K562 (cell line): ENCODE measurements around the gene ENTPD6. TPM values are rescaled to one million over a fixed set of nuclear protein-coding genes. Genes with fewer than 3 reads are reported as not detected.

Experiments used
- ATAC-seq: fragments of 200-7000 bp; cut with Tn5 transposase; 3 replicates; pipeline ENCODE4 v1.9.1; 2020; ENCODE audit warnings: moderate library complexity
- BruUV-seq: library from RNA; stranded (reverse); fragments of 400-500 nt; replicated peaks from 2 replicates; lab custom pipeline; 2021; lab: Mats Ljungman, UMichigan
- CTCF ChIA-PET: fragments of 300-600 bp; formaldehyde crosslinking; extraction: SDS; loops from one replicate; lab custom pipeline; 2021; ENCODE audit warnings: low intra/inter-chr PET ratio; lab: Yijun Ruan, JAX
- POLR2A ChIA-PET: fragments of 300-600, 350-650 bp; sonication (Branson Sonifier 250); formaldehyde crosslinking; extraction: SDS; loops from one replicate; lab custom pipeline; 2021; ENCODE audit warnings: antibody characterized with exemption, inconsistent platforms; lab: Yijun Ruan, JAX
- DNase-seq, 4 experiments: peaks; one replicate each; pipeline versions ENCODE4 v3.0.0 to v3.0.0-alpha.2; 2011 to 2018; ENCODE audit warnings: low spot score in 3 of 4, mixed read lengths in 3 of 4; ENCODE audit errors: extremely low read depth in 1 of 4
- FAIRE-seq: peaks from 2 replicates; lab custom pipeline; 2011; peaks lifted over from hg19 to GRCh38; lab: Jason Lieb, UNC
- H2AFZ ChIP-seq: 2 replicates; pipeline ENCODE4 v1.6.0; 2011; ENCODE audit warnings: low read depth, low read length, control low read depth, inconsistent platforms
- H3K27ac ChIP-seq: fragments of 200-600 bp; 3 replicates; pipeline ENCODE4 v1.8.0; 2011; ENCODE audit warnings: low read depth, mild to moderate bottlenecking, control low read depth, inconsistent platforms, low read length, moderate library complexity, mixed read lengths; ENCODE audit errors: extremely low read depth
- H3K27me3 ChIP-seq, 2 experiments: fragments of 300-600 bp in 1 of 2; 2 replicates in 1 of 2; 3 replicates in 1 of 2; pipeline versions ENCODE4 v1.6.0 to v1.8.0; 2011; ENCODE audit warnings: inconsistent platforms in 2 of 2, low read length in 2 of 2, mild to moderate bottlenecking in 1 of 2, mixed read lengths in 1 of 2, moderate library complexity in 1 of 2; ENCODE audit not compliant: control insufficient read depth in 2 of 2, insufficient read depth in 2 of 2
- H3K36me3 ChIP-seq: fragments of 300-600 bp; 3 replicates; pipeline ENCODE4 v1.8.0; 2011; ENCODE audit warnings: mild to moderate bottlenecking, low read length, inconsistent platforms; ENCODE audit not compliant: control insufficient read depth, insufficient read depth
- H3K4me1 ChIP-seq, 2 experiments: fragments of 200-600 bp in 1 of 2; replicated peaks in 1 of 2; 2 replicates in 1 of 2; 3 replicates in 1 of 2; pipeline versions ENCODE4 v1.5.1 to v1.8.0; 2011; ENCODE audit warnings: inconsistent platforms in 2 of 2, low read length in 2 of 2, mild to moderate bottlenecking in 1 of 2, mixed read lengths in 1 of 2, moderate library complexity in 1 of 2; ENCODE audit not compliant: control insufficient read depth in 2 of 2, insufficient read depth in 2 of 2
- H3K4me2 ChIP-seq: 2 replicates; pipeline ENCODE4 v1.6.1; 2011; ENCODE audit warnings: low read length, control low read depth, inconsistent platforms, mixed read lengths; ENCODE audit not compliant: insufficient read depth
- H3K4me3 ChIP-seq: fragments of 200-600 bp; sonication (generic), shearing (Covaris generic); 2 replicates; pipeline ENCODE4 v1.5.1; 2016; ENCODE audit warnings: control low read depth, inconsistent platforms
- H3K79me2 ChIP-seq: fragments of 200-600 bp; 3 replicates; pipeline ENCODE4 v1.8.0; 2011; ENCODE audit warnings: low read length, inconsistent platforms; ENCODE audit not compliant: control insufficient read depth, insufficient read depth
- H3K9ac ChIP-seq, 2 experiments: 2 replicates each; pipeline versions ENCODE4 v1.6.0 to v1.6.1; 2011; ENCODE audit warnings: low read depth in 2 of 2, low read length in 2 of 2, control low read depth in 1 of 2, inconsistent platforms in 1 of 2, mild to moderate bottlenecking in 1 of 2, mixed read lengths in 1 of 2; ENCODE audit not compliant: insufficient read depth in 1 of 2
- H3K9me1 ChIP-seq: one replicate; pipeline ENCODE4 v1.6.0; 2011; ENCODE audit warnings: inconsistent platforms, mild to moderate bottlenecking, low read length, moderate library complexity; ENCODE audit not compliant: control insufficient read depth, insufficient read depth
- H3K9me3 ChIP-seq: replicated peaks from 2 replicates; pipeline ENCODE4 v1.5.1; 2011; ENCODE audit warnings: low read depth, low read length, inconsistent platforms; ENCODE audit not compliant: control insufficient read depth, insufficient read depth
- H4K20me1 ChIP-seq: replicated peaks from 2 replicates; pipeline ENCODE4 v1.6.1; 2011; ENCODE audit warnings: low read length, inconsistent platforms, mixed read lengths; ENCODE audit not compliant: control insufficient read depth, insufficient read depth
- CTBP1 ChIP-seq: fragments of 450-650 bp; IDR thresholded peaks from 2 replicates; pipeline ENCODE4 v1.6.1; 2016; ENCODE audit warnings: borderline replicate concordance
- LCOR ChIP-seq: sonication (generic); formaldehyde crosslinking; IDR thresholded peaks from 2 replicates; pipeline ENCODE4 v1.8.0; 2022; ENCODE audit warnings: mild to moderate bottlenecking, missing genetic modification reagents
- NFRKB ChIP-seq: fragments of 450-650 bp; IDR thresholded peaks from 2 replicates; pipeline ENCODE4 v1.6.1; 2016; ENCODE audit warnings: low read depth
- RREB1 ChIP-seq: fragments of 250-450 bp; sonication (Bioruptor Pico); IDR thresholded peaks from 2 replicates; pipeline ENCODE4 v1.4.0; 2020
- WGBS: fragments of 100-300 bp; shearing (Covaris generic); methylation state at CpG from one replicate; pipeline ENCODE4 v1.1.6; 2016; ENCODE audit warnings: low coverage, mixed read lengths; ENCODE audit not compliant: insufficient coverage; ENCODE audit errors: missing lambda C conversion rate; 5-methylcytosine and 5-hydroxymethylcytosine counted together
- in situ Hi-C: fragments of 300-500 bp; cut with MboI; formaldehyde crosslinking; loops from 4 replicates; pipeline ENCODE4 v1.15.0; 2018; ENCODE audit warnings: inconsistent platforms, mixed read lengths
- intact Hi-C: fragments of 100-400 bp; cut with micrococcal nuclease; formaldehyde crosslinking; loops from 2 replicates; pipeline ENCODE4 v1.14.2; 2022
- polyA plus RNA-seq, 8 experiments: library from polyadenylated mRNA; depleted of rRNA in 4 of 8; stranded (reverse) in 5 of 8; unstranded in 3 of 8; fragments of >200 nt; fragmentation: Nextera tagmentation in 2 of 8; fragmentation: Illumina TruSeq in 1 of 8; extraction: Ambion mirVana in 2 of 8; extraction: Trizol in 1 of 8; gene quantifications; 2 replicates each; pipeline versions ENCODE4 v1.2.1 to v1.2.3, GENCODE V29; 2011 to 2014; ENCODE audit warnings: inconsistent platforms in 1 of 8, missing spikeins in 1 of 8
- total RNA-seq, 7 experiments: library from RNA; depleted of rRNA in 6 of 7; stranded (reverse); fragments of >200 nt in 6 of 7; fragmentation: Illumina TruSeq in 2 of 7; extraction: Trizol in 2 of 7; gene quantifications; 2 replicates each; pipeline versions ENCODE4 v1.2.1 to v1.2.3, GENCODE V29; 2011 to 2021; ENCODE audit warnings: low replicate concordance in 1 of 7

Gene ENTPD6
- total and polyA plus RNA-seq, 9 of the 15 experiments (the other 6 are each of a cell fraction or from before 2014, with no cell fraction given) = 0.82 to 36.8 (median 22.4) TPM

- TF ChIP-seq RREB1 (CRISPR knock-in tag) = no peak
These were observed 12.5 kb downstream of the ENTPD6 start (continued) for GRCh38 chr20:25207960-25208534.

GRCh38 chr20:25209400-25209799 lies 13.9 kb downstream of the ENTPD6 start:
- no peaks in the 10 kb centered on the region for H3K9me3 ChIP-seq
- H4K20me1 ChIP-seq = peaks cover 5% of the 10 kb centered on the region; the same call in 1 of the 2 replicates
- no peak overlapping the region for H3K9ac ChIP-seq
- ATAC-seq (no peak), FAIRE-seq (no peak), DNase-seq (no peak)
- intact Hi-C loops = no loop called here
- 100% methylated on average over 1 of the region's 1 CpG for WGBS
- H3K9me1 ChIP-seq = no peaks in the 10 kb centered on the region
- no TSS peak for BruUV-seq
- CTCF ChIA-PET = no interaction called here
- no peak overlapping the region for H3K27ac ChIP-seq
- H2AFZ ChIP-seq = no peak overlapping the region
- POLR2A ChIA-PET = no interaction called here
- H3K79me2 ChIP-seq = no peaks in the 10 kb centered on the region; the same call in 2 of the 3 replicates
- no peak overlapping the region for H3K4me3 ChIP-seq
- no peak overlapping the region for H3K4me2 ChIP-seq
- H3K4me1 ChIP-seq = peaks cover 0 to 14% of the 10 kb centered on the region in 2 experiments; a peak in 2 of 5 replicates
- in situ Hi-C loops = no loop called here
- H3K36me3 ChIP-seq = peaks cover 29% of the 10 kb centered on the region; the same call in 2 of the 3 replicates
- no peak for TF ChIP-seq LCOR (CRISPR knock-in tag)
- TF ChIP-seq NFRKB = no peak
- TF ChIP-seq CTBP1 = no peak
- no peaks in the 10 kb centered on the region for H3K27me3 ChIP-seq
